ENCODE results near the gene CACNA2D4. TPM values are rescaled to one million over a fixed set of nuclear protein-coding genes. Genes with fewer than 3 reads are reported as not detected.

Gene CACNA2D4
- total and polyA plus RNA-seq, 4 donors = 1.5 to 12.6 (median 7.3) TPM

DNA sequence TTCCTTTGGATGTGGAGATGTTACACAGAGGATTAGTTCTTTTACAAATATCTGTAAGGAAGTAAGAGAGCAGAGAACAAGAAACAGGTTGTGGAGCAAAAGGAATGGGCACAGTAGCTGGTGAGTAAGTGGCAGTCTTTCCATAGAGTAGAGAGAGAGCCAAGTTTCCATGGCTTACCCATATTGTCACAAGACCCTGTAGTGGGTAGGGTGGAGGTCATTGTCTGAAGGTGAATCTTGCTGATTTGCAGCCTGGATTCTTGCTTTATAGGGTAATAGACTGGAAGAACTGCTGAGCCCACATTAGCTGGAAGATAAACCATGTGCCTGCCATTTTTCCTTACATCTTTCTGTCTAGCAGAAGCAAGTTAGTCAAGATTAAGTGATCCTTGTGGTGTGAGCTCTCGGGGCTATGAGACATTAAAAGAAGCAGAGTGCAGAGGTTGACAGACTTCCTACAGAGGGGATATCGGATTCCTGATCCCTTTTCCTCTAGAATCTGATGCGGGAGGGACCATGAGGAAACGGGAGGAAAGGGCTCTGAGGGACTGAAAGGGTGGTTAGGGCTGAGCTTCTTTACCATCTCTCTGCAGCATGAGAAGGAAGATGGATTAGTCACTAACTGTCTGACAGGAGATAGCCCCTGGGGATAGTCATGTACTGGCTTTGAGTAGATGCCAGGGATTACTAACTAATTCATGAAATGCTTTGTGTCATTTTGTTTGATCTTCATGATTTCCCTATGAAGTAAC is 142.1 kb downstream of the CACNA2D4 start:
- H3K4me3 ChIP-seq = no peak overlapping the region
- WGBS, 2 donors = 93 to 96% methylated on average over 4 of the region's 4 CpGs
- ATAC-seq (ENCODE audit: insufficient read depth, low FRiP score) (no peak), DNase-seq (no peak)
- TF ChIP-seq, protein P1, sequence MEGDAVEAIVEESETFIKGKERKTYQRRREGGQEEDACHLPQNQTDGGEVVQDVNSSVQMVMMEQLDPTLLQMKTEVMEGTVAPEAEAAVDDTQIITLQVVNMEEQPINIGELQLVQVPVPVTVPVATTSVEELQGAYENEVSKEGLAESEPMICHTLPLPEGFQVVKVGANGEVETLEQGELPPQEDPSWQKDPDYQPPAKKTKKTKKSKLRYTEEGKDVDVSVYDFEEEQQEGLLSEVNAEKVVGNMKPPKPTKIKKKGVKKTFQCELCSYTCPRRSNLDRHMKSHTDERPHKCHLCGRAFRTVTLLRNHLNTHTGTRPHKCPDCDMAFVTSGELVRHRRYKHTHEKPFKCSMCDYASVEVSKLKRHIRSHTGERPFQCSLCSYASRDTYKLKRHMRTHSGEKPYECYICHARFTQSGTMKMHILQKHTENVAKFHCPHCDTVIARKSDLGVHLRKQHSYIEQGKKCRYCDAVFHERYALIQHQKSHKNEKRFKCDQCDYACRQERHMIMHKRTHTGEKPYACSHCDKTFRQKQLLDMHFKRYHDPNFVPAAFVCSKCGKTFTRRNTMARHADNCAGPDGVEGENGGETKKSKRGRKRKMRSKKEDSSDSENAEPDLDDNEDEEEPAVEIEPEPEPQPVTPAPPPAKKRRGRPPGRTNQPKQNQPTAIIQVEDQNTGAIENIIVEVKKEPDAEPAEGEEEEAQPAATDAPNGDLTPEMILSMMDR (IDR thresholded peaks at IDR 0.05; ENCODE audit: control extremely low read depth, extremely low read depth) = no peak
- peaks cover 4 to 12% (median 9%) of the 10 kb centered on the region in 4 donors for H3K36me3 ChIP-seq (ENCODE audit: control insufficient read depth in 4 of 4, insufficient read depth in 4 of 4, low read length in 4 of 4)
- no peak overlapping the region for H3K27ac ChIP-seq (ENCODE audit: low read depth in 1 of 2, low read length in 1 of 2)
- H3K9ac ChIP-seq (ENCODE audit: insufficient read depth in 1 of 2, low read length in 2 of 2) = no peak overlapping the region
- no peaks in the 10 kb centered on the region for H3K9me3 ChIP-seq (ENCODE audit: control insufficient read depth in 4 of 4, insufficient read depth in 3 of 4, low read length in 3 of 4)
- no peaks in the 10 kb centered on the region for H3K27me3 ChIP-seq (ENCODE audit: control insufficient read depth in 3 of 3, insufficient read depth in 3 of 3, low read length in 2 of 3)
- H3K4me1 ChIP-seq (ENCODE audit: control insufficient read depth in 5 of 5, insufficient read depth in 5 of 5, low read length in 5 of 5) = peaks cover 0 to 24% (median 11%) of the 10 kb centered on the region in 5 donors

DNA sequence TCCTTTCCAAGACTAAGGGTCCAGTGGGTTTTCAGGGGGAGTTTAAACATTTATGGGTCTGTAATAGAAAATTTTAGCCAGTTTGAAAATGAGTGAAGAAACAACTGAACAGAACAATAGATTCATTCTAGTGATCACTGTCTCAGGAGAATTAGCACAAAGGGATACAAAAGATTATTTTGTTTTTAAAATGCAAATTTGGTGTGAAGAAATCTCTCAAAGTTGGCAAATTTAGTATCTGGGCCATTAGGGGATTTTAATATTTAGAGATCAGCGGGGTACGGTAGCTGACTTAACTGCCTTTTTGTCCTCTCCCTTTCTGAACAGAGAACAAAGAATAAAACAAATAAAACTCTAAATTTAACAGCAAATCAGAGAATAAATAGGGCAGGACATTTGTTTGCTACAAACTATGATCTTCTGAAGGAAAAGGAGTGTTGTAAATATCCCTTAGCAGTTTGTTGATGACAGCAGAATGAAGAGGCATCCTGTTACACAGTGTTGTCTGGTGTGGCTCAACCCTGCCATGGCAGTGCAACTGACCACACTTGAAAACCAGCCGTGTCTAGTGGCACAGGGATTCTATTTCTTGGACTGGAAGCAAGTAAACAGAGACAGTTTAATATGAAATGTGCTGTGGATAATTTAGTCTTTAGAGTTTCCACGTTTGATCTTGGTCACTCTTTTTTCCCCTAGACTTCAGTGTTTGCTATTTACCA is 144.4 kb downstream of the CACNA2D4 start:
- Histone ChIP-seq H3K9ac (ENCODE audit: insufficient read depth in 1 of 2, low read length in 2 of 2) (no peak overlapping the region), H3K4me3 (no peak overlapping the region), H3K4me1 (ENCODE audit: control insufficient read depth in 5 of 5, insufficient read depth in 5 of 5, low read length in 5 of 5) (peaks cover 0 to 16% (median under 1%) of the 10 kb centered on the region in 5 donors), H3K27ac (ENCODE audit: low read depth in 1 of 2, low read length in 1 of 2) (no peak overlapping the region), H3K36me3 (ENCODE audit: control insufficient read depth in 4 of 4, insufficient read depth in 4 of 4, low read length in 4 of 4) (peaks cover 4 to 15% (median 7%) of the 10 kb centered on the region in 4 donors), H3K9me3 (ENCODE audit: control insufficient read depth in 4 of 4, insufficient read depth in 3 of 4, low read length in 3 of 4) (no peaks in the 10 kb centered on the region), H3K27me3 (ENCODE audit: control insufficient read depth in 3 of 3, insufficient read depth in 3 of 3, low read length in 2 of 3) (no peaks in the 10 kb centered on the region)
- TF ChIP-seq, protein P1 (IDR thresholded peaks at IDR 0.05; ENCODE audit: control extremely low read depth, extremely low read depth) = no peak
- DNase-seq = no peak
- WGBS, 2 donors = 79 to 84% methylated on average over 4 of the region's 4 CpGs
- ATAC-seq (ENCODE audit: insufficient read depth, low FRiP score) = no peak

DNA sequence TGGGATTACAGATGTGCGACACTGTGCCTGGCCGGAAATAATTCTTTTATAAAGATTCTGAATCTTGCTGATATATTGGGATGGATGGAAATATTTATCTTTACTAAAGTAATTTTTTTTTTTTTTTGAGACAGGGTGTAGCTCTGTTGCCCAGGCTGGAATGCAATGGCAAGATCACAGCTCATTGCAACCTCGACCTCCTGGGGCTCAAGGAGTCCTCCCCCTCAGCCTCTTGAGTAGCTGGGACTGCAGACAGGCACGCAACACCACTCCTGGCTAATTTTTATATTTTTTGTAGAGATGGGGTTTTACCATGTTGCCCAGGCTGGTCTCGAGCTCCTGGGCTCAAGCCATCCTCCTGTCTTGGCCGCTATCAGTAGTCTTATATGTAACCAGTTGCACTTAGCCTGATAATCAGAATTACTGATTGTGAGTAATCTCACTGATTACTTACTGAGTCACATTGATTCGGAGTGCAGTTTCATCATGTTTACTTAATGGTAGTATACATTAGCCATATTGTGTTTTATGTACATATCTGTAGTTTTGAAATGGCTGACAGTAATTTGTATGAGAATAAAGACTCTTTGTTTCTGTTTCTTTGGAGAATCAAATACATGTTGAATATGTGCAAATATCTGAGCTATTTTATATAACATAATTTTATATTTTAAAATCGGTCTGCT is 148.5 kb downstream of the CACNA2D4 start:
- Histone ChIP-seq H3K9ac (ENCODE audit: insufficient read depth in 1 of 2, low read length in 2 of 2) (no peak overlapping the region), H3K4me3 (no peak overlapping the region), H3K27ac (ENCODE audit: low read depth in 1 of 2, low read length in 1 of 2) (no peak overlapping the region), H3K27me3 (ENCODE audit: control insufficient read depth in 3 of 3, insufficient read depth in 3 of 3, low read length in 2 of 3) (no peaks in the 10 kb centered on the region), H3K9me3 (ENCODE audit: control insufficient read depth in 4 of 4, insufficient read depth in 3 of 4, low read length in 3 of 4) (no peaks in the 10 kb centered on the region), H3K4me1 (ENCODE audit: control insufficient read depth in 5 of 5, insufficient read depth in 5 of 5, low read length in 5 of 5) (peaks cover 0 to 6% (median 0%) of the 10 kb centered on the region in 5 donors), H3K36me3 (ENCODE audit: control insufficient read depth in 4 of 4, insufficient read depth in 4 of 4, low read length in 4 of 4) (peaks cover 4 to 11% (median 6%) of the 10 kb centered on the region in 4 donors)
- TF ChIP-seq, protein P1 (IDR thresholded peaks at IDR 0.05; ENCODE audit: control extremely low read depth, extremely low read depth) = no peak
- 92 to 96% methylated on average over 8 of the region's 8 CpGs for WGBS, 2 donors
- ATAC-seq (ENCODE audit: insufficient read depth, low FRiP score) (no peak), DNase-seq (no peak)
